SKM-1 treated with dmso at 0.1 percent for 144 hours (cell line): ENCODE measurements around the gene XYLT1.
"Not testable (repeated sequence)": the region's sequence is repeated elsewhere in the genome, so short reads cannot be mapped to it uniquely, and the experiment has no call there.

Experiments
- DNase-seq: peaks from one replicate; lab custom pipeline; 2025; ENCODE audit not compliant: unreplicated experiment; lab: John Stamatoyannopoulos, UW

Gene XYLT1

DNA sequence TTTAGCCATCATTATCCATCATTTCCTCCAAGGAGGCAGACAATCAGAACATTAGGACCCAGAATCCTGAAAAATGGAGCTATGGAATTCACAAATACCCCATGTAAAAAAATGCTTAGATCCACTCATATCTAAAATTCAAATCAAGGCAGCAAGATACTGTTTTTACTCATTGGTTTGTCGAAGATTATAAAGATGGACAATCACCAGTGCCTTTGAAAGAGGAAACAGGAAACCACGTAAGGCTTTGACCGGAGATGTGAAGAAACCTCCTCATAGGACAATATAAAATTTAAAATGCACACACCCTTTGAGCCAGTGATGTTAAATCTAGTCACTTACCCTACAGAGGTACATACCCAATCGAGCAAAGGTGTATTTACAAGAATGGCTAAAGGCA is 130.0 kb downstream of the XYLT1 start:
- no peak for DNase-seq

GRCh38 chr16:17339764-17340541 is 130.8 kb downstream of the XYLT1 start:
- DNase-seq, result no peak

DNA sequence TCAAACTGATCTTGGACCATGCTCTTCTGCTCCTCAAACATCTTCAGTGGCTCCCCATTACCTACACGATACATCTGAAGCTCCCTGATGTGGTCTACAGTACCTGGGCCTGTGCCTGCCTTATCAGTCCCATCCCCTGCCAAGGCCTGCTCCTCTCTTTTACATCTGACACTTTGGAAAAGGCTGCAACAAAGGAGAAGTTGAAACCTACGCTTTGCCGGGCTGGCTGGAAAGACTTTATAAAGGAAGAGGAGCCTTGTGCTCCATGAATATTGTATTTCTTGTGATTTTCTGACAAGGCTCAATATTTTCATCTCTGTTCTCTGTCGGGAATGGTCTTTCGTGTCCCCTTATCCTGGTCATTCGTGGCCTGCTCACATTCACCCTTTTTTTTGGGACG is 132.5 kb downstream of the XYLT1 start:
- no peak for DNase-seq

GRCh38 chr16:17336530-17336900 is 134.2 kb downstream of the XYLT1 start:
- DNase-seq, result no peak

GRCh38 chr16:17335826-17336529 is 134.8 kb downstream of the XYLT1 start:
- no peak for DNase-seq

DNA sequence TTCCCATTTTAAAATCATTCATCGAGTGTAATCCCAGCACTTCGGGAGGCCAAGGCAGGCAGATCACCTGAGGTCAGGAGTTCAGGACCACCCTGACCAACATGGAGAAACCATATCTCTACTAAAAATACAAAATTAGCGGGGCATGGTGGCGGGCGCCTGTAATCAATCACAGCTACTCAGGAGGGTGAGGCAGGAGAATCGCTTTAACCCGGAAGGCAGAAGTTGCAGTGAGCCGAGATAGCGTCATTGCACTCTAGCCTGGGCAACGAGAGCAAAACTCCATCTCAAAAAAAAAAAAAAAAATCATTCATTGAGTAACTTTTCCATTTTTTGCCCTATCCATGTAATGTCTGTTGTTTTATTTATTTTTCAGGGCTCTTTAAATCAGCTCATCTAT is 135.4 kb downstream of the XYLT1 start:
- DNase-seq, result not testable (repeated sequence)

- DNase-seq, result no peak
Observed at GRCh38 chr16:17334096-17334495, 136.7 kb downstream of the XYLT1 start.

GRCh38 chr16:17333229-17333628 is 137.5 kb downstream of the XYLT1 start:
- no peak for DNase-seq

DNA sequence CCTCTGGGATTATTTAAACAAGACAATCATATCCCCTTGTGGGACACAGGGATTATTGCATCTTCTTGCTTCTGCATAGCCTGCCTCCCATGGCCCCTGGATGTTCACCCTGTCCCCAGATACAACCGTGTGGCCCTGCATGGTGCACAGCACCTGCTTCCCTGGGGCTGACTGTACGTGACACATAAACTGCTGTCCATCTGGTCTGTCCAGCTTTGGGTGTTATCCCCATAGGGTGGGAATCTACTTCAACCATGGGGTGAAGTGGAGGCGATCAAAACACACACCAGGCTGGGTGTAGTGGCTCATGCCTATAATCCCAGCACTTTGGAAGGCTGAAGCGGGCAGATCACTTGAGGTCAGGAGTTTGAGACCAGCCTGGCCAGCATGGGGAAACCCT is 138.8 kb downstream of the XYLT1 start:
- no peak for DNase-seq

DNA sequence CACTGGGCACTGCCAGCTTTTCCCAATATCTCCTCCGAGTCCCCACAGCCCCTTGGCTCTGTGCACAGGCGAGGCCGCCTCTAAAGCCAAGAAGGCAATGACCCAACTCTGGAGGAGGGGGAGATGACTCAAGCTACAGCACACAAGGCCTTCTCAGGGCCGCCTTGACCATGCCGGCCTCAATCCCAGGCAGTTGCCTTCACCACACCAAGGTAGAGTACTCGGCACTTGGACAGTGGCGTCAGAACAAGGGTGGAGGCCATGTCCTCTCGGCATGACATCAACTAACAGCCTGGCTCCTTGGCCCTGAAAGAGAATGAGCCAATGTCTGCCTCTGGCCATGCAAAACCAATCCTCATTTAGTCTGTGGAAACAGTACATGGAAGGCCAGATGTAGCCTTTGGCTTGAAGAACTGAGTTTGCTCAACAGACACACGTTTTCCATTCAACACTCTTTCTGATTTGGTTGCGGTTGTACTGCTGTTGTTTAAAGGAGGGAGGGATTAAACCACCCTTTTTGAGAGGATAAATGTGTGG is 139.6 kb downstream of the XYLT1 start:
- DNase-seq, result no peak

DNA sequence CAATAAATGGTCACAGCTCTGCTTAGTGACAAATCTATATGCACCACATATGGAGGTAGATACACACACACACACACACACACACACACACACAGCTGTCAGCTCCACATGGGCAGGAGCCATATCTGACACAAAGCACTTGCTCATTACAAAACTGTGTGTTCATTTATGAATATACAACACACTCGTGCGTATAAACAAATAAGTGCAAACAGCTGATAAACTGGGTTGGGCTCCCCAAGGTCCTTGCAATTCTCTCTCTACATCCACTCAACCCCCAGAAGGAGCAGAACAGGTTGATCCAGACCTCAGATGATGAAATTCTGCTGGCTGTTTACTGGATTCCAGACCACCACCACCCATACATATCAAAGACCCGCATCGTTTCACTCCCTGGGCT is 140.7 kb downstream of the XYLT1 start:
- DNase-seq, result no peak

GRCh38 chr16:17329391-17329790 is 141.4 kb downstream of the XYLT1 start:
- DNase-seq, result no peak

GRCh38 chr16:17328932-17329331 is 141.8 kb downstream of the XYLT1 start:
- DNase-seq, result no peak

GRCh38 chr16:17327664-17328335 is 143.0 kb downstream of the XYLT1 start:
- no peak for DNase-seq

DNA sequence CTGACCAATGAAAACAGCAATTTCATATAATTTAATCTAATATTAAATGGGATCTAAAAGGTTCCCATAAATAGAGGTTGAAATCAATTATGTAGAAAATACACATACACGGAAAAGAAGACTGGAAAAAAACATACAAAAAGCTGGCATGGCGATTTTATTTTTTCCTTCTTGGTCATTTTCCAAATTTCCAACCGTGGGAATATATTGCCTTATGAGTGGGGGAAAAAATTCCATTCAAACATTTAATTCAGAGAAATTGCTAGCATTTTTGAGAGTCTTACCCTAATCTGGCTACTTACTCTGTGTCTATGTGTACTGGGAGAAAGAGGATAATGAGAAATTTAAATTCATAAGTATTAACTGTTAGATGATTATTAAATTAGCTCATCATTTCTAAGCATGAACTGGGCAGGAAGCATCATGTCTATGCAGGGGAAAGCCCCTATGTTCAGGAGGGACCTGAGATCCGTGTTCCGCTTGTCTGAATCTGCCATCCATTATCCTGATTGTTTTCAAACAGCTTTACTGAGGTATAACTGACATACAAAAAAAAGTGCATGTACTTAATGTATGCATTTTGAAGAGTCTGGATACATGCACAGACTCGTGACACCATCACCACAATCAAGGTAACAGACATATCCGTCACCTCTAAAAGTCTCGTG is 145.2 kb downstream of the XYLT1 start:
- DNase-seq, result no peak

DNA sequence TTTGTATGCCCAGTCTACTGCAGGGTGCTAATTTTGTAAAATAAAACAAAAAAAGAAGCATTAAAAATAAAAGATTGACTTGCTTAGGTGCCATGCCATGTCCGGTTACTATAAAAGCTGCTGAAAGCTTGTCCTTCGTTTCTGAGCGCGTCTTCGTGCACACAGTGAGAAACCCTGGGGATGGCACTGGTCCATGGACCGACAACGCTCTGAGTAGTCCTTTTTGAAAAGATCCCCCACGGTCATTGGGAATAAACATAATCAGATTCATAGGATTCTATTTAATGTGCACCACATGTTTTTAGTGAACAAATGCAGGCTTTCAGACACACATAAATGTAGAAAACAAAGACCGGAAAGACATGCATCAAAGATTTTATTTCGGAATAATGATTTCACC is 146.3 kb downstream of the XYLT1 start:
- no peak for DNase-seq

GRCh38 chr16:17323171-17323570 is 147.6 kb downstream of the XYLT1 start:
- DNase-seq, result no peak

DNA sequence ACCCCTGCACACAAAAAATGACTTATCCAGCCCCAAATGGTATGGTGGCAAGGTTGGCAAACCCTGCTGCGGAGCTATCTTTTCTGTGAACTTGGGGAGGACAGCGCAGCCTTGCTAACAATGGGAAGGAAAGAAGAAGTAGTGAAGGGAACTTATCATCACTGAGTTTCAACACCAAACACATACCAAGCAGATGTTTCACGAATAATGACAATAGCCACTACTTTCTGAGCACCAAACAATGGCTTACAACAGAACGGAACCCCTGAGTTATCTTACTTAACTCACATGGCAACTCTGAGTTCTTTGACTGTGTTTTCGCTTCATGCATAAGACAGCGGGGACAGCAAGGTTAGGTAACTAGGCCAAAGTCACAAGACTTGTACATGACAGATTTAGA is 148.9 kb downstream of the XYLT1 start:
- DNase-seq, result peak; percentile 88

DNA sequence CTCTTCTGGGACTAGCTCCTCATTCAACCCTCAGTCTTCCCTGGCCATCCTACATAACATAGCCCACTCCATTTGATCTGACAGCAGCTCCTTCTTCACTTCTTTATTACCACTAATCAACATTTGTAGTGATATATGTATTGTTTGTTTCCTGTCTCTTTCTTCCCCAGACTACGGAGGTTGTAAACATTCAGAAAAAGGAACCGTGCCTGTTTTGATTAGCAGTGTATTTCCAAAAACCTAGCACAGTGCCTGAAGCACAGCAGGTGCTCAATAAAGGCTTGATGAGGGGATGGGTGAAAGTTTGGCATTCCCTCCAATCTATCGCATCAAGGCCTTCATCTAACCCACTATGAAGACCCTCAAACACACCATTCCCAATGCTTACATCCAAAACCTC is 150.8 kb downstream of the XYLT1 start:
- no peak for DNase-seq

DNA sequence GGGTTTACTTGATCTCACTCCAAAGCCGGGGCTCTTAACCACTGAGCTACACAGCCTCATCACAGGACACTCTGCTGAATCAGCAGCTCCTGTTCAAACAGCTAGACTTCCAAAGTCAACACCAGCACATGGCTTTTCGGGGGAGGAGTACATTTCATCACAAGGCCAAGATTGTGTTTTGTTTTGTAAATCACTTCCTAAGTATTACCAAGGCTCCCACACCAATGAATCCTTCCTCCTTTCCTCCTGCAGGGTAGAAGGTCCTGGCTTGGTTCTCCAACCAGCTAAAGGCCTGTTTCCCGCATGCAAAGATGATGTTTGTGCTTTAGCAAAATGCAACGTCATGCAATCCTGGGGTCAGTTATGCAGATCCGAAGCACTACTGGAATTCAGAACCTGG is 152.5 kb downstream of the XYLT1 start:
- peak; percentile 27 for DNase-seq

DNA sequence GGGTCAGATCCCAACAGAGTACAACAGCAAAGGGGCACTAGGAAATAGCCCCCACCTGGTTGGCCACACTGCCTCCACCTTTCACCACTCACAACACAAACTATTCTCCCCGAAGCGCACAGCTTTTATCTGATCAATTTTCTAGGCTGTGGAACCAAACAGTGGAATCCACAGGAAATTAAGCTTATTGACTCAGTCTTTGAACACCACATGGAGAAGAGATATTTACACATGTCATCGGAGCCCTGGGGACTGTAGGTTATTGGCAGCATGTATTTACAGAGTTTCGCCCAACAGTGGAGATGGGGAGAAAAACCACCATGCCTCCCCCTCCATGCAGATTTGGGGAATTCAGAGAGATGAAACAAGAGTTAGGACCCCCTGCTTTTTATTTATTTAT is 154.8 kb downstream of the XYLT1 start:
- DNase-seq, result no peak
